GM19023 (cell line): ENCODE data around the gene GABRQ.

Experiments used
- ATAC-seq: cut with Tn5 transposase; IDR thresholded peaks from one replicate; pipeline ENCODE4 v1.9.1; 2021; ENCODE audit warnings: mild to moderate bottlenecking, moderate library complexity; ENCODE audit not compliant: unreplicated experiment

Gene GABRQ

GRCh38 chrX:152637649-152638442 lies at the start of gene GABRQ:
Gene GABRQ, plus strand, starts transcription at chrX:152637895. Its CDS starts 308 bp downstream, at chrX:152638203.
- no peak for ATAC-seq

GRCh38 chrX:152588206-152588605 lies 49.5 kb upstream of the GABRQ start:
- no peak for ATAC-seq

GRCh38 chrX:152600853-152601633 lies 36.7 kb upstream of the GABRQ start:
- ATAC-seq: no peak

- no peak for ATAC-seq
Observed at GRCh38 chrX:152601848-152602616, 35.7 kb upstream of the GABRQ start.

GRCh38 chrX:152614791-152615190 lies 22.9 kb upstream of the GABRQ start:
- no peak for ATAC-seq

GRCh38 chrX:152619897-152620296 lies 17.8 kb upstream of the GABRQ start:
- no peak for ATAC-seq

GRCh38 chrX:152632445-152633097 lies 5.1 kb upstream of the GABRQ start:
- ATAC-seq: peak; percentile 61

GRCh38 chrX:152635941-152636340 lies 1.8 kb upstream of the GABRQ start:
- ATAC-seq: no peak

GRCh38 chrX:152638443-152638904 lies 779 bp downstream of the GABRQ start:
- ATAC-seq: no peak

- no peak for ATAC-seq
Observed at GRCh38 chrX:152639426-152639825, 1.7 kb downstream of the GABRQ start.

- no peak for ATAC-seq
Observed at GRCh38 chrX:152640034-152640818, 2.5 kb downstream of the GABRQ start.

- ATAC-seq: no peak
Observed at GRCh38 chrX:152641256-152641875, 3.7 kb downstream of the GABRQ start.

- peak; percentile 57 for ATAC-seq
Observed at GRCh38 chrX:152641996-152642395, 4.3 kb downstream of the GABRQ start.

GRCh38 chrX:152642931-152643564 lies 5.4 kb downstream of the GABRQ start:
- ATAC-seq: no peak

- ATAC-seq: no peak
Observed at GRCh38 chrX:152646961-152647360, 9.3 kb downstream of the GABRQ start.

- no peak for ATAC-seq
Observed at GRCh38 chrX:152647978-152648377, 10.3 kb downstream of the GABRQ start.

- ATAC-seq: no peak
Observed at GRCh38 chrX:152652060-152652459, 14.4 kb downstream of the GABRQ start.

GRCh38 chrX:152652467-152652866 lies 14.8 kb downstream of the GABRQ start:
- no peak for ATAC-seq

- no peak for ATAC-seq
Observed at GRCh38 chrX:152656087-152656486, 18.4 kb downstream of the GABRQ start.
